OCI-LY7 (cell line): ENCODE results near the gene CNOT10. TPM values are rescaled to one million over a fixed set of nuclear protein-coding genes. Genes with fewer than 3 reads are reported as not detected.
A peak's percentile ranks its signal among the peaks of the same experiment; 100 is the strongest.

ENCODE experiments used
- BruUV-seq: library from RNA; stranded (reverse); fragments of 400-500 nt; replicated peaks from 2 replicates; lab custom pipeline; 2021; lab: Mats Ljungman, UMichigan
- CTCF ChIA-PET: fragments of 300-600 bp; sonication (Branson Sonifier 250); formaldehyde crosslinking; loops from one replicate; lab custom pipeline; 2022; ENCODE audit warnings: antibody characterized with exemption; ENCODE audit not compliant: unreplicated experiment; lab: Charles Lee
- POLR2A ChIA-PET: fragments of 300-600 bp; sonication (Branson Sonifier 250); formaldehyde crosslinking; loops from one replicate; lab custom pipeline; 2022; ENCODE audit warnings: antibody characterized with exemption; lab: Charles Lee
- DNase-seq: peaks from one replicate; pipeline ENCODE4 v3.0.0-alpha.2; 2015; ENCODE audit warnings: low spot score
- H2AFZ ChIP-seq: fragments of 200-600 bp; sonication (generic), shearing (Covaris generic); 2 replicates; pipeline ENCODE4 v1.6.1; 2014; ENCODE audit warnings: mild to moderate bottlenecking, antibody characterized with exemption, low read length, moderate library complexity
- H3K27ac ChIP-seq: fragments of 200-600 bp; sonication (generic); 2 replicates; pipeline ENCODE4 v1.5.1; 2014; ENCODE audit warnings: mixed run types, low read depth, mild to moderate bottlenecking, moderate library complexity, low read length, inconsistent platforms; ENCODE audit not compliant: poor library complexity, severe bottlenecking
- H3K36me3 ChIP-seq: fragments of 200-600 bp; sonication (generic); 2 replicates; pipeline ENCODE4 v1.6.1; 2014; ENCODE audit warnings: mild to moderate bottlenecking, antibody characterized with exemption, low read length, moderate library complexity, mixed read lengths; ENCODE audit not compliant: insufficient read depth
- H3K4me1 ChIP-seq: fragments of 200-600 bp; sonication (generic); 2 replicates; pipeline ENCODE4 v1.5.1; 2014; ENCODE audit warnings: mild to moderate bottlenecking, low read length; ENCODE audit not compliant: insufficient read depth, poor library complexity, severe bottlenecking
- H3K4me2 ChIP-seq: fragments of 200-600 bp; sonication (generic); 2 replicates; pipeline ENCODE4 v1.6.1; 2014; ENCODE audit warnings: mild to moderate bottlenecking, low read length
- H3K4me3 ChIP-seq: fragments of 200-600 bp; sonication (generic); 2 replicates; pipeline ENCODE4 v1.5.1; 2014; ENCODE audit warnings: mild to moderate bottlenecking, low read depth, low read length; ENCODE audit not compliant: poor library complexity, severe bottlenecking
- H3K79me2 ChIP-seq: fragments of 200-600 bp; sonication (generic); 2 replicates; pipeline ENCODE4 v1.6.1; 2016; ENCODE audit warnings: low read depth, mild to moderate bottlenecking, low read length, moderate library complexity, mixed read lengths; ENCODE audit not compliant: insufficient read depth
- H3K9me2 ChIP-seq: fragments of 200-600 bp; sonication (generic); 2 replicates; pipeline ENCODE4 v1.6.1; 2016; ENCODE audit warnings: mild to moderate bottlenecking, low read length, mixed read lengths; ENCODE audit not compliant: insufficient read depth
- H3K9me3 ChIP-seq: fragments of 200-600 bp; sonication (generic); 2 replicates; pipeline ENCODE4 v1.6.1; 2014; ENCODE audit warnings: mild to moderate bottlenecking, mixed run types, low read length, mixed read lengths
- H4K20me1 ChIP-seq: fragments of 200-600 bp; sonication (generic); 2 replicates; pipeline ENCODE4 v1.6.1; 2014; ENCODE audit warnings: mild to moderate bottlenecking, antibody characterized with exemption, low read length, moderate library complexity, mixed read lengths; ENCODE audit not compliant: insufficient read depth
- EZH2phosphoT487 ChIP-seq: fragments of 200-600 bp; sonication (generic); IDR thresholded peaks from 2 replicates; pipeline ENCODE4 v1.6.1; 2018; ENCODE audit warnings: low read depth, borderline replicate concordance, mild to moderate bottlenecking, mixed run types, antibody characterized with exemption, low read length, moderate library complexity, mixed read lengths
- intact Hi-C: fragments of 100-400 bp; cut with micrococcal nuclease; formaldehyde crosslinking; loops from one replicate; pipeline ENCODE4 v1.10.0; 2022; ENCODE audit not compliant: unreplicated experiment
- total RNA-seq, 2 experiments: library from RNA; depleted of rRNA in 1 of 2; stranded (reverse); fragments of >200 nt in 1 of 2; shearing (Covaris generic) in 1 of 2; gene quantifications; 2 replicates each; pipeline ENCODE4 v1.2.3, GENCODE V29; 2014 to 2022
- TF ChIP-seq, protein P1 (sequence below): fragments of 200-600 bp; sonication (generic); conservative IDR thresholded peaks from 2 replicates; pipeline ENCODE4 v1.5.1; 2014; ENCODE audit warnings: mild to moderate bottlenecking, antibody characterized with exemption, low read length, moderate library complexity, mixed read lengths

Gene CNOT10
- total RNA-seq, 2 experiments from 2014 or later, result 56.1 to 60.3 TPM

DNA sequence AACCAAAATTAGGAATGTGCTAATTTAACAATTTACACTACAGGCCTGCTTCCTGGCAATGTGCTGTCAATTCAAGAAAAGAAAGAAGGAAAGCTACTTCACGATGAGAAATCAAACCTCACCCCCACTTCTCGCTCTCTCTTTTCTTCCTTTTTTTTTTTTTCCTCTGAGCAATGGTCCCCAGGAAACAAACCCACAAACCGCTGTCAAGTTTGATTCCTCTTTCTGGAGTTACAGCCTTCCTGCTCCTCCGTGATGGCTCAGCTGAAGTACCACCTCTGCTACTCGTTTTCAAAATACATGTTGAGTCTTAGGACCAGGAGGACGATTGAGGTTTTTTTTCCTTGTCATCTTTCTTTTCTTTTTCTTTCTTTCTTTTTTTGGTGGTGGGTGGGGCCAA lies 129.4 kb downstream of the CNOT10 start:
- Histone ChIP-seq H3K4me3 (no peak overlapping the region), H3K9me2 (no peaks in the 10 kb centered on the region), H2AFZ (peak overlapping the region; percentile 61; the same call in 1 of the 2 replicates), H3K79me2 (no peaks in the 10 kb centered on the region), H3K4me2 (0 out of 2 replicates have a peak overlapping the region, but pooled peaks have one; percentile 11), H4K20me1 (no peaks in the 10 kb centered on the region), H3K4me1 (peaks cover 4% of the 10 kb centered on the region), H3K36me3 (no peaks in the 10 kb centered on the region), H3K27ac (no peak overlapping the region), H3K9me3 (no peaks in the 10 kb centered on the region)
- no peak for TF ChIP-seq EZH2phosphoT487
- TF ChIP-seq, protein P1, sequence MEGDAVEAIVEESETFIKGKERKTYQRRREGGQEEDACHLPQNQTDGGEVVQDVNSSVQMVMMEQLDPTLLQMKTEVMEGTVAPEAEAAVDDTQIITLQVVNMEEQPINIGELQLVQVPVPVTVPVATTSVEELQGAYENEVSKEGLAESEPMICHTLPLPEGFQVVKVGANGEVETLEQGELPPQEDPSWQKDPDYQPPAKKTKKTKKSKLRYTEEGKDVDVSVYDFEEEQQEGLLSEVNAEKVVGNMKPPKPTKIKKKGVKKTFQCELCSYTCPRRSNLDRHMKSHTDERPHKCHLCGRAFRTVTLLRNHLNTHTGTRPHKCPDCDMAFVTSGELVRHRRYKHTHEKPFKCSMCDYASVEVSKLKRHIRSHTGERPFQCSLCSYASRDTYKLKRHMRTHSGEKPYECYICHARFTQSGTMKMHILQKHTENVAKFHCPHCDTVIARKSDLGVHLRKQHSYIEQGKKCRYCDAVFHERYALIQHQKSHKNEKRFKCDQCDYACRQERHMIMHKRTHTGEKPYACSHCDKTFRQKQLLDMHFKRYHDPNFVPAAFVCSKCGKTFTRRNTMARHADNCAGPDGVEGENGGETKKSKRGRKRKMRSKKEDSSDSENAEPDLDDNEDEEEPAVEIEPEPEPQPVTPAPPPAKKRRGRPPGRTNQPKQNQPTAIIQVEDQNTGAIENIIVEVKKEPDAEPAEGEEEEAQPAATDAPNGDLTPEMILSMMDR, result no peak
- intact Hi-C loops, result no loop called here
- POLR2A ChIA-PET, result interaction anchor here (0.6 to 0.8 kb wide), 3 partner anchors 26 to 1996 kb away, joined by 3 read pairs; no protein-coding TSS in a partner anchor
- CTCF ChIA-PET, result no interaction called here
- DNase-seq, result no peak
- no TSS peak for BruUV-seq

DNA sequence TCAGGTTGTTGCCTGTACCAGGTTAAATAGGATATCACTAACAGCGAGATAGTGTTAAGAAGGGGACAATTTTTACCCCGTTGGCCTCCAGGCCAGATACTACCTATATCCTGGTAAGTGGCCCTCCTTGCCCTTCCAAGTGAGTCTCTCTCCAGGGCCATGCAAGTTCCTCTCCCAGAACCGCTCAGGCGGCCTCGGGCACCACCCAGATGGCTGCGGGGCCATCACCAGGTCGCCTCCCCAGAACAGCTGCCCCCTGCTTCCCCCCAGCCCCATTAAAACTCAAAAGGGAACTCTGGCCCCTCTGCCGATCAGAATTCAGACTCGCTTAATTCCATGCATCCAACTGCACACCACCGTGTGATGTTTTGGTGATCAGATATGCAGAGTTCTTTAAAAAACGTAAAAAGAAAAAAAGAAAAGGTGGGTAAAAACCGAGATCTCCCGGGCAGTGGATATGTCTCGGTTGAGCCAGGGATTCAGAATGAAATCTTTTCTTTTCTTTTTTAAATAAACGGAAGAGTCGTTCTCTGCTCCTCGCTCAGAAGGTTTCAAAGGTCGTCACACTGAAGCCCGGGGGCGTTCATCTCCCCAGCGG lies 131.0 kb downstream of the CNOT10 start:
- Histone ChIP-seq H3K9me3 (no peaks in the 10 kb centered on the region), H3K9me2 (no peaks in the 10 kb centered on the region), H2AFZ (peak overlapping the region; percentile 7; the same call in 1 of the 2 replicates), H3K4me3 (no peak overlapping the region), H3K27ac (no peak overlapping the region), H3K79me2 (no peaks in the 10 kb centered on the region), H4K20me1 (no peaks in the 10 kb centered on the region), H3K4me2 (no peak overlapping the region; the same call in 1 of the 2 replicates), H3K4me1 (peaks cover 4% of the 10 kb centered on the region), H3K36me3 (no peaks in the 10 kb centered on the region)
- CTCF ChIA-PET, result no interaction called here
- TF ChIP-seq, protein P1, result no peak
- no peak for TF ChIP-seq EZH2phosphoT487
- POLR2A ChIA-PET, result interaction anchor here (1.0 kb wide), 1 partner anchor 11 kb away, joined by 3 read pairs; no protein-coding TSS in a partner anchor
- DNase-seq, result no peak
- intact Hi-C loops, result no loop called here
- BruUV-seq, result no TSS peak
